Astrocyte (in vitro differentiated cells and primary cell): ENCODE measurements around the gene RPLP1.

ENCODE experiments used
- CTCF ChIP-seq: IDR thresholded peaks from 2 replicates; pipeline ENCODE4 v1.5.1; 2011; ENCODE audit warnings: low read depth, mild to moderate bottlenecking, inconsistent platforms, low read length, moderate library complexity; ENCODE audit not compliant: insufficient read depth
- EZH2 ChIP-seq: IDR thresholded peaks from 2 replicates; pipeline ENCODE4 v1.6.1; 2012; ENCODE audit warnings: mild to moderate bottlenecking, low read length, inconsistent platforms; ENCODE audit not compliant: insufficient read depth

- TF ChIP-seq CTCF: no peak
- TF ChIP-seq EZH2: no peak
Observed at GRCh38 chr15:69413822-69414700, 38.6 kb upstream of the RPLP1 start, which contains the start of gene KIF23.
